Measurements from ENCODE around the gene TMEM253.
A peak's percentile ranks its signal among the peaks of the same experiment; 100 is the strongest.

Gene TMEM253

GRCh38 chr14:21070083-21070609 is 30.7 kb upstream of the TMEM253 start, which contains the start of gene ARHGEF40:
Gene ARHGEF40, plus strand, starts transcription at chr14:21070304. Its CDS starts 93 bp downstream, at chr14:21070397.
- Histone ChIP-seq H3K4me1 (ENCODE audit: control insufficient read depth, insufficient read depth, low read length) (peaks cover 16% of the 10 kb centered on the region), H3K36me3 (ENCODE audit: control insufficient read depth in 2 of 2, insufficient read depth in 1 of 2, low read length in 2 of 2) (peaks cover 0 to 22% of the 10 kb centered on the region in 2 experiments; a peak in 1 of 3 replicates), H3K4me3 (ENCODE audit: low read depth, low read length) (peak within 1 kb of the TSS; percentile 79), H3K9me3 (ENCODE audit: control insufficient read depth, insufficient read depth, low read depth, low read length) (no peaks in the 10 kb centered on the region), H3K27ac (ENCODE audit: extremely low read depth, low read depth, low read length) (peak within 1 kb of the TSS; percentile 86)
- TF ChIP-seq ZBTB26 (tag by site-specific recombination; optimal IDR thresholded peaks at IDR 0.05) (peak; percentile 44), ZNF558 (tag by site-specific recombination; IDR thresholded peaks at IDR 0.05) (no peak), KLF10 (tag by site-specific recombination; IDR thresholded peaks at IDR 0.05) (0 out of 2 replicates have a peak, but pooled peaks have one; percentile 20), ZBTB44 (tag by site-specific recombination; IDR thresholded peaks at IDR 0.05) (no peak), KLF7 (tag by site-specific recombination; IDR thresholded peaks at IDR 0.05; ENCODE audit: borderline replicate concordance) (0 out of 2 replicates have a peak, but pooled peaks have one; percentile 67), ZNF366 (tag by site-specific recombination; conservative IDR thresholded peaks at IDR 0.05) (0 out of 2 replicates have a peak, but pooled peaks have one; percentile 75), ZNF692 (tag by site-specific recombination; IDR thresholded peaks at IDR 0.05) (peak; percentile 32; the same call in 1 of the 2 replicates), PATZ1 (tag by site-specific recombination; IDR thresholded peaks at IDR 0.05) (no peak), ZNF133 (tag by site-specific recombination; IDR thresholded peaks at IDR 0.05) (no peak), ZNF600 (tag by site-specific recombination; IDR thresholded peaks at IDR 0.05) (peak; percentile 45; the same call in 1 of the 2 replicates), ZNF513 (tag by site-specific recombination; IDR thresholded peaks at IDR 0.05) (peak; percentile 26; the same call in 1 of the 2 replicates)
- ChIA-PET POLR2A (interaction anchor here (0.7 to 3.7 kb wide), 11 partner anchors 8 to 241 kb away, joined by 3 to 71 read pairs (median 8); partner anchors contain the start of genes RNASE8, SLC39A2 and ZNF219), CTCF (interaction anchor here (0.6 to 4.3 kb wide), 11 partner anchors 12 to 98 kb away, joined by 4 to 64 read pairs (median 8); partner anchors contain the start of genes RNASE8 and TMEM253)

- Histone ChIP-seq H3K36me3 (ENCODE audit: control insufficient read depth in 2 of 2, insufficient read depth in 1 of 2, low read length in 2 of 2) (peaks cover 0 to 28% of the 10 kb centered on the region in 2 experiments; a peak in 1 of 3 replicates), H3K27ac (ENCODE audit: extremely low read depth, low read depth, low read length) (peak overlapping the region; percentile 86), H3K4me1 (ENCODE audit: control insufficient read depth, insufficient read depth, low read length) (peaks cover 16% of the 10 kb centered on the region), H3K9me3 (ENCODE audit: control insufficient read depth, insufficient read depth, low read depth, low read length) (no peaks in the 10 kb centered on the region), H3K4me3 (ENCODE audit: low read depth, low read length) (peak overlapping the region; percentile 79)
- CTCF ChIA-PET = interaction anchor here (0.6 to 4.3 kb wide), 14 partner anchors 13 to 396 kb away, joined by 3 to 64 read pairs (median 8); partner anchors contain the start of genes RNASE8 and TMEM253
- POLR2A ChIA-PET = interaction anchor here (0.7 to 3.7 kb wide), 18 partner anchors 7 to 241 kb away, joined by 3 to 71 read pairs (median 4); partner anchors contain the start of genes NDRG2, RNASE8, SLC39A2 and ZNF219
- TF ChIP-seq ZNF792 (tag by site-specific recombination; IDR thresholded peaks at IDR 0.05) = no peak
- no peak for TF ChIP-seq SP7 (tag by site-specific recombination; IDR thresholded peaks at IDR 0.05)
- TF ChIP-seq PBX3 (CRISPR knock-in tag; IDR thresholded peaks at IDR 0.05) = no peak
- no peak for TF ChIP-seq MZF1 (tag by site-specific recombination; IDR thresholded peaks at IDR 0.05; ENCODE audit: borderline replicate concordance)
- no peak for TF ChIP-seq ZNF394 (tag by site-specific recombination; IDR thresholded peaks at IDR 0.05; ENCODE audit: borderline replicate concordance)
- no peak; the same call in 1 of the 2 replicates for TF ChIP-seq ZNF10 (tag by site-specific recombination; IDR thresholded peaks at IDR 0.05)
- no peak for TF ChIP-seq ZBTB44 (tag by site-specific recombination; IDR thresholded peaks at IDR 0.05)
- no peak for TF ChIP-seq MEIS1 (CRISPR knock-in tag; IDR thresholded peaks at IDR 0.05; ENCODE audit: borderline replicate concordance)
These were observed 30.1 kb upstream of the TMEM253 start for GRCh38 chr14:21070610-21071224.

All from HEK293 (cell line).